Nephron (organoid): ENCODE measurements around the gene TTLL5.
"Not testable (repeated sequence)": the region's sequence is repeated elsewhere in the genome, so short reads cannot be mapped to it uniquely, and the experiment has no call there.

Source experiments
- H3K27ac Mint-ChIP-seq, 3 experiments: 2 replicates each; pipeline ENCODE4 v1.8.0; 2020; ENCODE audit warnings: mixed read lengths in 3 of 3, mild to moderate bottlenecking in 2 of 3, moderate library complexity in 1 of 3
- H3K27me3 Mint-ChIP-seq: 2 replicates; pipeline ENCODE4 v1.8.0; 2021; ENCODE audit warnings: low read depth, mild to moderate bottlenecking, moderate library complexity, mixed read lengths
- H3K36me3 Mint-ChIP-seq: 2 replicates; pipeline ENCODE4 v1.8.0; 2020; ENCODE audit warnings: low read depth, mixed read lengths
- H3K4me1 Mint-ChIP-seq: 2 replicates; pipeline ENCODE4 v1.8.0; 2020; ENCODE audit warnings: mixed read lengths
- H3K4me3 Mint-ChIP-seq, 3 experiments: 2 replicates each; pipeline ENCODE4 v1.8.0; 2020; ENCODE audit warnings: mild to moderate bottlenecking in 3 of 3, mixed read lengths in 3 of 3, moderate library complexity in 2 of 3
- H3K9me3 Mint-ChIP-seq: 2 replicates; pipeline ENCODE4 v1.8.0; 2020; ENCODE audit warnings: mixed read lengths
- TF ChIP-seq, protein P1 (sequence below), 3 experiments: fragments of 200-600 bp; sonication (generic); IDR thresholded peaks; one replicate each; pipeline ENCODE4 v1.5.0; 2021; ENCODE audit warnings: antibody characterized with exemption in 3 of 3; ENCODE audit not compliant: unreplicated experiment in 3 of 3

TTLL5 gene

DNA sequence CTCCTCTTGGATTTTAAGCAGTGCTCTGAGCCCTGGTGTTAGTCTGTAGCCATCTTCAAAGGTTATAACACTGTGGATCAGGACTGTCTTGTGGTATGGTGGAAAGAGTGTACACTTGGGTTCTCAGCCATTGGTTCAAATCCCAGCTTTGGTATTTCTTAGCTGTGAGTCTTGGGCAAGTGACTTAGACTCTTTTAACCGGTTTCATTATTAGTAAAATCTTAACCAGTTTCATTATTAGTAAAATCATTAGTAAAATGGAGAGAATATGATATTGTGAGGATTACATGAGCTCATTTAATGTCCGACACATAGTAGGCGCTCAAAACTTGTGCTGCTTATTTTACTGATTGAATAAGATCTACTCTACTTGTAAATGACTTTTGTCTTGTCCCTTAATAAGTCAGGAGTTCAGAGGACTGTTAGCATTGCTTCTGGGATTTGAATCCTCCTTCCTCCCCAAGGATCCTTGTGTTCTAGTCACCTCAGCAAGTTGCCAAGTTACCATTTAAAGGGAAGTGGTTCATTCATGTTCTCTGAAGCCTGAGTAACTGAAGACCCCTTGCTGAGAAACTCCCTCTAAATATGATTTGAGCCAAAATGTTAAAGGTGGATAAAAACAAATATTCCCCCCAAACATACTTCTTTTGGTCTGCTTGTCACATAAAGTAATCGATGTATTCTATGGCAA lies 12.4 kb downstream of the TTLL5 start:
- Mint-ChIP-seq H3K4me3 (no peak overlapping the region), H3K9me3 (peaks cover 4% of the 10 kb centered on the region), H3K4me1 (no peaks in the 10 kb centered on the region), H3K36me3 (peaks cover 70% of the 10 kb centered on the region), H3K27ac (no peak overlapping the region), H3K27me3 (no peaks in the 10 kb centered on the region)
- TF ChIP-seq, protein P1, sequence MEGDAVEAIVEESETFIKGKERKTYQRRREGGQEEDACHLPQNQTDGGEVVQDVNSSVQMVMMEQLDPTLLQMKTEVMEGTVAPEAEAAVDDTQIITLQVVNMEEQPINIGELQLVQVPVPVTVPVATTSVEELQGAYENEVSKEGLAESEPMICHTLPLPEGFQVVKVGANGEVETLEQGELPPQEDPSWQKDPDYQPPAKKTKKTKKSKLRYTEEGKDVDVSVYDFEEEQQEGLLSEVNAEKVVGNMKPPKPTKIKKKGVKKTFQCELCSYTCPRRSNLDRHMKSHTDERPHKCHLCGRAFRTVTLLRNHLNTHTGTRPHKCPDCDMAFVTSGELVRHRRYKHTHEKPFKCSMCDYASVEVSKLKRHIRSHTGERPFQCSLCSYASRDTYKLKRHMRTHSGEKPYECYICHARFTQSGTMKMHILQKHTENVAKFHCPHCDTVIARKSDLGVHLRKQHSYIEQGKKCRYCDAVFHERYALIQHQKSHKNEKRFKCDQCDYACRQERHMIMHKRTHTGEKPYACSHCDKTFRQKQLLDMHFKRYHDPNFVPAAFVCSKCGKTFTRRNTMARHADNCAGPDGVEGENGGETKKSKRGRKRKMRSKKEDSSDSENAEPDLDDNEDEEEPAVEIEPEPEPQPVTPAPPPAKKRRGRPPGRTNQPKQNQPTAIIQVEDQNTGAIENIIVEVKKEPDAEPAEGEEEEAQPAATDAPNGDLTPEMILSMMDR (IDR thresholded peaks at IDR 0.05; ENCODE audit: unreplicated experiment in 3 of 3), result no peak

DNA sequence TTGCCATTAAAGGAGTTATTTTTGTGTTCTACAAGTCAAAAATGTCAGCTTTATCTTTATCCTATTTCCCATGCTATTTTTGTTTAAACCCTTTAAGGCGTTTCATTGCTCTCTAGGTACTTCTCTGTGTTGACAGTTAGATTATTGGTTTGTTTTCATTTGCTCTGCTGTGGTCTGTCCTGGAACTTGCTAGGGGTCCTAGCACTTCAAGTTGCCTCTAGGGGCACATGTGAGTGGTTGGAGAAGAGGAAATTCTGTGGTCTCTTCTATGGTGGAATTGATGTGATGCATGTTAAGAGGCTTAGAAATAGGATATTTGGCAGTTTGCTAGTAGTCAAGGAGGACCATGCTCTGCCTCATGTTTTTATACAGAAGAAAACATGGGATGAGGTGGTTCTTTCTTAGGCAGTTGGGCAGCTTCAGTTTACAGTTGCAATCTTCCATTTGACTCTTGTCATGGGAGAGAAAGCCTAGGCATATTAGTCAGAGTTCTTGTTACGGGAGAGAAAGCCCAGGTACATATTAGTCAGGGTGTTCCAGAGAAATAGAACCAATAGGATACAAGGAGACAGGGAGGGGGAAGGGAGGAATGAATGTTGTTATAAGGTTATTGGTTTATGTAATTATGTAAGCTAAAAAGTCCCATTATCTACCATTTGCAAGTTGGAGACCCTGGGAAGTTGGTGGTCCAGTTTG lies 14.4 kb downstream of the TTLL5 start:
- H3K27me3 Mint-ChIP-seq, result no peaks in the 10 kb centered on the region
- no peak overlapping the region for H3K27ac Mint-ChIP-seq
- no peaks in the 10 kb centered on the region for H3K4me1 Mint-ChIP-seq
- H3K9me3 Mint-ChIP-seq, result peaks cover 4% of the 10 kb centered on the region
- TF ChIP-seq, protein P1 (IDR thresholded peaks at IDR 0.05; ENCODE audit: unreplicated experiment in 3 of 3), result no peak
- no peak overlapping the region for H3K4me3 Mint-ChIP-seq
- H3K36me3 Mint-ChIP-seq, result peaks cover 56% of the 10 kb centered on the region

DNA sequence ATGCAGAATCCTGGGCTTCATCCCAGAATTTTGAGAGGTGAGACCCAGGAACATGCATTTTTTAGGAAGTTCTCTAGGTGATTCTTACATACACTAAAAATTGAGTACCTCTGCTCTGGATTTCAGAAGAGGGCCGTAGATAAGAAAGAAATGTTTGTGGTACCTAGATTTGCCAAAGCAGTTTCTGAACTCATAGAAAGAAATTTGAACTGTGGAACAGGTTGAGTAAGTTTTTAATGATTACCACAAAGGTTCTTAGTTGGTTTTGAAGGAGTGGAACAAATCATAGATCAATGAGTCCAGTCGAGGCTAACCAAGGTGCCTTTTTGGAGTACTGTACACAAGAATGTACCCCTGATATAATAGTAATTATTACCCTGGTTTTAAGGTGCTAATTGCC lies 24.9 kb downstream of the TTLL5 start:
- H3K27ac Mint-ChIP-seq, result no peak overlapping the region
- no peaks in the 10 kb centered on the region for H3K27me3 Mint-ChIP-seq
- no peaks in the 10 kb centered on the region for H3K9me3 Mint-ChIP-seq
- TF ChIP-seq, protein P1 (IDR thresholded peaks at IDR 0.05; ENCODE audit: unreplicated experiment in 3 of 3), result no peak
- H3K4me1 Mint-ChIP-seq, result no peaks in the 10 kb centered on the region
- H3K4me3 Mint-ChIP-seq, result no peak overlapping the region
- peaks cover 66% of the 10 kb centered on the region for H3K36me3 Mint-ChIP-seq

DNA sequence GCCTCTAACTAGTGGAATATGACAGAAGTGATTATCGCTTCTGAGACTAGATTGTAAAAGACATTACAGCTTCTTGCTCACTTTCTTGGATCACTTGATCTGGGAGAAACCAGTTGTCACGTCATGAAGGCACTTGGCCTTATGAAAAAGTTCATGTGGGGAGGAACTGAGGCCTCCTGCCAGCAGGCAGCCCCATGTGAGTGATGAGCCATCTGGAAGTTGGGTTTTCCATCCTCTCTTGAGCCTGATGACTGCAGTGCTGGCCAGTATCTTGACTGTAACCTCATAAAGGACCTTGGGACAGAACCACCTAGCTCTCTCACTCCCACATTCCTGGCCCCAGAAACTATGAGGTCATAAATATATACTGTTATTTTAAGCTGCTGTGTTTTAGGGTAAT lies 28.0 kb downstream of the TTLL5 start:
- peaks cover 3% of the 10 kb centered on the region for H3K9me3 Mint-ChIP-seq
- peaks cover 70% of the 10 kb centered on the region for H3K36me3 Mint-ChIP-seq
- TF ChIP-seq, protein P1 (IDR thresholded peaks at IDR 0.05; ENCODE audit: unreplicated experiment in 3 of 3), result no peak
- H3K27ac Mint-ChIP-seq, result peak overlapping the region in 2 of 3 experiments; percentile 30 to 47
- no peaks in the 10 kb centered on the region for H3K4me1 Mint-ChIP-seq
- no peaks in the 10 kb centered on the region for H3K27me3 Mint-ChIP-seq
- H3K4me3 Mint-ChIP-seq, result no peak overlapping the region

DNA sequence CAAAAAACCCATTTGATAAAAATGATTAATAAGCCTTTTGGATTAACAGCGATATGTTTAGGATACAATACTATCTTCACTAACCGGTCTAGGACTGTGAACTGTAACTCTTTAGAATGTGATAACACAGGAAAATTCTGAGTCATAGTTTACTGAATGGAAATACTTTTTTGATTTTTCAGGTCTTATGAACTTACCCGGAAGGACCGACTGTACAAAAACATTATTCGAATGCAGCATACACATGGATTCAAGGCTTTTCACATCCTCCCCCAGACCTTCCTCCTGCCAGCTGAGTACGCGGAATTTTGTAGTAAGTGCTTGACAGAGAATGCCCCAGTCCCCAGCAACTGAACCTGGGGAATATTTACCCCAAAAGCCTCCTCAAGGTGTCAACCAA lies 29.0 kb downstream of the TTLL5 start:
- Mint-ChIP-seq H3K9me3 (peaks cover 7% of the 10 kb centered on the region), H3K36me3 (peaks cover 72% of the 10 kb centered on the region), H3K4me3 (no peak overlapping the region), H3K27me3 (no peaks in the 10 kb centered on the region), H3K4me1 (no peaks in the 10 kb centered on the region), H3K27ac (no peak overlapping the region)
- TF ChIP-seq, protein P1 (IDR thresholded peaks at IDR 0.05; ENCODE audit: unreplicated experiment in 3 of 3), result no peak

DNA sequence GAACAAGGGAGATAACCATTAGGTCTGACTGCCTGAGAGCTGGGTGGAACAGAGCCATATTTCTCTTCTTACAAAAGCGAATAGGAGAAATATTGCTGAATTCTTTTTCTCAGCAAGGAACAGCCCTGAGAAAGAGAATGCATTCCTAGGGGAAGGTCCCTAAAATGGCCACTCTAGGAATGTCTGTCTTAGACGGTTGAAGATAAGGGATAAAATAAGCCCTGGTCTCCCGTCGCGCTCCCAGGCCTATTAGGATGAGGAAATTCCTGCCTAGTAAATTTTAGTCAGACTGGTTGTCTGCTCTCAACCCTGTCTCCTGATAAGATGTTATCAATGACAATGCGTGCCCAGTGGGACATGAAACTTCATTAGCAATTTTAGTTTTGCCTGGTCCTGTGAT lies 34.0 kb downstream of the TTLL5 start:
- H3K4me3 Mint-ChIP-seq, H3K27me3 Mint-ChIP-seq, H3K27ac Mint-ChIP-seq: not testable (repeated sequence)
- Mint-ChIP-seq H3K4me1 (peaks cover 11% of the 10 kb centered on the region), H3K9me3 (peaks cover 15% of the 10 kb centered on the region), H3K36me3 (peaks cover 90% of the 10 kb centered on the region)
